ENCODE data around the gene ADSL.

DNA sequence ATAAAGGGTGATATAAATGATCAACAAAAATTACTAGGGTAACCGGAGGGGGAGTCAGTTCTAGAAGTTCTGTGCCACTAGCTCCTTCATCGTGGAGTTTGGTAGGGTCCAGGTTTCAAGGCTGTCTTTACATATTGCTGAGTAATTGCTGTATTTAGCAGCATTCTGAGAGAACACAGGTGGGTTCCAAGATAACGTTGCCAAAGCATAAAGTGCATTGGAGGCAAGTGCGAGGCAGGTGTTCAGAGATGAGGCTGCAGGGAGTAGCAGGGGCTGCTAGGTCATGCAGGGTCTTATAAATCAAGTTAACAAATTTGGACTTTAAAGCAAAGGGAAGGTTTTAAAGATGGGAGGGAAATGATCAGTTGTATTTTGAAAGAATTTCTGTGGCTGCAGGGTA is 41.9 kb downstream of the ADSL start:
- TF ChIP-seq, protein P1, sequence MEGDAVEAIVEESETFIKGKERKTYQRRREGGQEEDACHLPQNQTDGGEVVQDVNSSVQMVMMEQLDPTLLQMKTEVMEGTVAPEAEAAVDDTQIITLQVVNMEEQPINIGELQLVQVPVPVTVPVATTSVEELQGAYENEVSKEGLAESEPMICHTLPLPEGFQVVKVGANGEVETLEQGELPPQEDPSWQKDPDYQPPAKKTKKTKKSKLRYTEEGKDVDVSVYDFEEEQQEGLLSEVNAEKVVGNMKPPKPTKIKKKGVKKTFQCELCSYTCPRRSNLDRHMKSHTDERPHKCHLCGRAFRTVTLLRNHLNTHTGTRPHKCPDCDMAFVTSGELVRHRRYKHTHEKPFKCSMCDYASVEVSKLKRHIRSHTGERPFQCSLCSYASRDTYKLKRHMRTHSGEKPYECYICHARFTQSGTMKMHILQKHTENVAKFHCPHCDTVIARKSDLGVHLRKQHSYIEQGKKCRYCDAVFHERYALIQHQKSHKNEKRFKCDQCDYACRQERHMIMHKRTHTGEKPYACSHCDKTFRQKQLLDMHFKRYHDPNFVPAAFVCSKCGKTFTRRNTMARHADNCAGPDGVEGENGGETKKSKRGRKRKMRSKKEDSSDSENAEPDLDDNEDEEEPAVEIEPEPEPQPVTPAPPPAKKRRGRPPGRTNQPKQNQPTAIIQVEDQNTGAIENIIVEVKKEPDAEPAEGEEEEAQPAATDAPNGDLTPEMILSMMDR (IDR thresholded peaks at IDR 0.05) = no peak
- no peak for TF ChIP-seq EZH2 (IDR thresholded peaks at IDR 0.05)
